ENCODE results near the gene NCBP3.

- no peak for TF ChIP-seq HDGF (IDR thresholded peaks at IDR 0.05; ENCODE audit: borderline replicate concordance)
- TF ChIP-seq SP1 (IDR thresholded peaks at IDR 0.05): no peak
- TF ChIP-seq FOXA1 (IDR thresholded peaks at IDR 0.05): no peak
Observed at GRCh38 chr17:3812771-3813170, 33.3 kb downstream of the NCBP3 start.
